ENCODE data around the gene HAL. TPM values are rescaled to one million over a fixed set of nuclear protein-coding genes. Genes with fewer than 3 reads are reported as not detected.

Gene HAL
- total and polyA plus RNA-seq, 2 of the 13 experiments (the other 11 are each of a cell fraction or from before 2014, with no cell fraction given), result 0.89 to 37.8 TPM

DNA sequence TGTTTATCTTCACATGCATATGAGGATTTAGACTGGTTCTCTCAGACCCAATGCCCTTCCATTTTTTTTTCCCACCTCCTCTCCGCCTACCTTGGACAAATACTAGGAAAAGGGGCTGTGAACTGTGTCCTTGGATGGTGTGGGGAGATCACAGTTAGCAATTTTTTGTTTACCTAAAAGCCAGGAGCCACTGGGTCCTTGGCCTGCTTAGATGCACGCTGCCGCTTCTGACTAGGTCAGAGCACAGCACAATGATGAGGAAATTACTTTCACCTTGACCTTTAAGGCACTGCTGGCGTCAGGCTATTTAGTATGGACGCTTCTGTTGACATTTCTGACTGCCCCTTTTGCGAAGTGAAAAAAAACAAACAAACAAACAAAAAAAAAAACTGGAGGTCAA is 55.6 kb downstream of the HAL start (continued):
- TF ChIP-seq, protein P1, sequence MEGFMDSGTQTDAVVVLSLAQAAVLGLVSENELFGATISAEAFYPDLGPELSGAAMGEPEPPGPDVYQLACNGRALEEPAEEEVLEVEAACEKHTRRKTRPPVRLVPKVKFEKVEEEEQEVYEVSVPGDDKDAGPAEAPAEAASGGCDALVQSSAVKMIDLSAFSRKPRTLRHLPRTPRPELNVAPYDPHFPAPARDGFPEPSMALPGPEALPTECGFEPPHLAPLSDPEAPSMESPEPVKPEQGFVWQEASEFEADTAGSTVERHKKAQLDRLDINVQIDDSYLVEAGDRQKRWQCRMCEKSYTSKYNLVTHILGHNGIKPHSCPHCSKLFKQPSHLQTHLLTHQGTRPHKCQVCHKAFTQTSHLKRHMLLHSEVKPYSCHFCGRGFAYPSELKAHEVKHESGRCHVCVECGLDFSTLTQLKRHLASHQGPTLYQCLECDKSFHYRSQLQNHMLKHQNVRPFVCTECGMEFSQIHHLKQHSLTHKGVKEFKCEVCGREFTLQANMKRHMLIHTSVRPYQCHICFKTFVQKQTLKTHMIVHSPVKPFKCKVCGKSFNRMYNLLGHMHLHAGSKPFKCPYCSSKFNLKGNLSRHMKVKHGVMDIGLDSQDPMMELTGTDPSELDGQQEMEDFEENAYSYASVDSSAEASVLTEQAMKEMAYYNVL (CRISPR knock-in tag; IDR thresholded peaks at IDR 0.05; ENCODE audit: borderline replicate concordance), result peak; percentile 82; the same call in 1 of the 2 replicates
- peak; percentile 93 for TF ChIP-seq BCL6 (CRISPR knock-in tag; IDR thresholded peaks at IDR 0.05)
- peak; percentile 79; the same call in 1 of the 2 replicates for TF ChIP-seq FLYWCH1 (CRISPR knock-in tag; IDR thresholded peaks at IDR 0.05)
- no peak for TF ChIP-seq GABPA (IDR thresholded peaks at IDR 0.05; ENCODE audit: low read depth, low read length)
- peak; percentile 55; the same call in 1 of the 2 replicates for TF ChIP-seq GABPA (CRISPR knock-in tag; IDR thresholded peaks at IDR 0.05; ENCODE audit: low read depth)
- peak; percentile 77; the same call in 1 of the 2 replicates for TF ChIP-seq ZNF816 (CRISPR knock-in tag; IDR thresholded peaks at IDR 0.05; ENCODE audit: borderline replicate concordance)
- no peak for TF ChIP-seq ZNF234 (CRISPR knock-in tag; conservative IDR thresholded peaks at IDR 0.05)
- TF ChIP-seq ZMAT3 (CRISPR knock-in tag; conservative IDR thresholded peaks at IDR 0.05), result peak; percentile 75
- no peak for TF ChIP-seq ZNF780A (CRISPR knock-in tag; IDR thresholded peaks at IDR 0.05)
- TF ChIP-seq IRF2 (CRISPR knock-in tag; IDR thresholded peaks at IDR 0.05), result peak; percentile 86
- TF ChIP-seq NFIC (IDR thresholded peaks at IDR 0.05; ENCODE audit: low read length), result peak; percentile 87
- TF ChIP-seq ZNF282 (IDR thresholded peaks at IDR 0.05; ENCODE audit: partially characterized antibody), result no peak
- peak; percentile 98 for TF ChIP-seq MED1 (CRISPR knock-in tag; IDR thresholded peaks at IDR 0.05)
- no peak for TF ChIP-seq ZBTB4 (CRISPR knock-in tag; IDR thresholded peaks at IDR 0.05; ENCODE audit: borderline replicate concordance)
- TF ChIP-seq TOE1 (CRISPR knock-in tag; IDR thresholded peaks at IDR 0.05), result no peak
- peak; percentile 86; the same call in 1 of the 2 replicates for TF ChIP-seq ZNF746 (CRISPR knock-in tag; IDR thresholded peaks at IDR 0.05)
- TF ChIP-seq GATAD1 (CRISPR knock-in tag; IDR thresholded peaks at IDR 0.05), result 0 out of 2 replicates have a peak, but pooled peaks have one; percentile 42
- TF ChIP-seq, protein P2, sequence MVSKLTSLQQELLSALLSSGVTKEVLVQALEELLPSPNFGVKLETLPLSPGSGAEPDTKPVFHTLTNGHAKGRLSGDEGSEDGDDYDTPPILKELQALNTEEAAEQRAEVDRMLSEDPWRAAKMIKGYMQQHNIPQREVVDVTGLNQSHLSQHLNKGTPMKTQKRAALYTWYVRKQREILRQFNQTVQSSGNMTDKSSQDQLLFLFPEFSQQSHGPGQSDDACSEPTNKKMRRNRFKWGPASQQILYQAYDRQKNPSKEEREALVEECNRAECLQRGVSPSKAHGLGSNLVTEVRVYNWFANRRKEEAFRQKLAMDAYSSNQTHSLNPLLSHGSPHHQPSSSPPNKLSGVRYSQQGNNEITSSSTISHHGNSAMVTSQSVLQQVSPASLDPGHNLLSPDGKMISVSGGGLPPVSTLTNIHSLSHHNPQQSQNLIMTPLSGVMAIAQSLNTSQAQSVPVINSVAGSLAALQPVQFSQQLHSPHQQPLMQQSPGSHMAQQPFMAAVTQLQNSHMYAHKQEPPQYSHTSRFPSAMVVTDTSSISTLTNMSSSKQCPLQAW (CRISPR knock-in tag; IDR thresholded peaks at IDR 0.05), result peak; percentile 80
- no peak for TF ChIP-seq USF2 (IDR thresholded peaks at IDR 0.05; ENCODE audit: low read depth, low read length)
- TF ChIP-seq USF2 (CRISPR knock-in tag; IDR thresholded peaks at IDR 0.05; ENCODE audit: borderline replicate concordance), result no peak
- peak; percentile 99 for TF ChIP-seq NR2F2 (IDR thresholded peaks at IDR 0.05; ENCODE audit: borderline replicate concordance, low read depth)
- TF ChIP-seq ZNF225 (CRISPR knock-in tag; IDR thresholded peaks at IDR 0.05), result no peak
